Endothelial cell of umbilical vein (primary cell): ENCODE results near the gene RNF6. TPM values are rescaled to one million over a fixed set of nuclear protein-coding genes. Genes with fewer than 3 reads are reported as not detected.

Experiments
- BruUV-seq: library from RNA; stranded (reverse); fragments of 400-500 nt; replicated peaks from 2 replicates; lab custom pipeline; 2021; lab: Mats Ljungman, UMichigan
- CTCF ChIA-PET: fragments of 300-600, 350-600 bp; sonication (Branson Sonifier 250); formaldehyde crosslinking; loops from one replicate; lab custom pipeline; 2021; ENCODE audit warnings: antibody characterized with exemption, inconsistent platforms; lab: Charles Lee
- POLR2A ChIA-PET: fragments of 300-600, 350-600 bp; sonication (Branson Sonifier 250); formaldehyde crosslinking; loops from one replicate; lab custom pipeline; 2021; ENCODE audit warnings: antibody characterized with exemption, inconsistent platforms; lab: Charles Lee
- DNase-seq: peaks from one replicate; pipeline ENCODE4 v3.0.0-alpha.2; 2011; ENCODE audit warnings: low read depth, low spot score
- FAIRE-seq: peaks from 2 replicates; lab custom pipeline; 2011; peaks lifted over from hg19 to GRCh38; lab: Jason Lieb, UNC
- H2AFZ ChIP-seq: 2 replicates; pipeline ENCODE4 v1.6.0; 2012; ENCODE audit warnings: low read depth, low read length, control low read depth, inconsistent platforms
- H3K27ac ChIP-seq: 2 replicates; pipeline ENCODE4 v1.5.1; 2011; ENCODE audit warnings: low read depth, mild to moderate bottlenecking, control low read depth, low read length, moderate library complexity; ENCODE audit not compliant: insufficient read depth
- H3K27me3 ChIP-seq, 2 experiments: 2 replicates each; pipeline versions ENCODE4 v1.6.0 to v1.6.1; 2011; ENCODE audit warnings: low read length in 2 of 2, mixed read lengths in 1 of 2; ENCODE audit not compliant: control insufficient read depth in 2 of 2, insufficient read depth in 2 of 2
- H3K36me3 ChIP-seq, 2 experiments: 2 replicates in 1 of 2; 3 replicates in 1 of 2; pipeline ENCODE4 v1.5.1; 2011; ENCODE audit warnings: low read length in 2 of 2, mild to moderate bottlenecking in 1 of 2, moderate library complexity in 1 of 2; ENCODE audit not compliant: control insufficient read depth in 2 of 2, insufficient read depth in 2 of 2; ENCODE audit errors: extremely low read depth in 1 of 2
- H3K4me1 ChIP-seq: 3 replicates; pipeline ENCODE4 v1.5.1; 2011; ENCODE audit warnings: mild to moderate bottlenecking, low read length; ENCODE audit not compliant: control insufficient read depth, insufficient read depth; ENCODE audit errors: extremely low read depth
- H3K4me2 ChIP-seq: 2 replicates; pipeline ENCODE4 v1.6.1; 2011; ENCODE audit warnings: low read length, control low read depth, mixed read lengths; ENCODE audit not compliant: insufficient read depth
- H3K4me3 ChIP-seq, 3 experiments: fragments of 200-600 bp in 1 of 3; sonication (generic), shearing (Covaris generic) in 1 of 3; replicated peaks in 1 of 3; 2 replicates each; pipeline ENCODE4 v1.5.1; 2011 to 2016; ENCODE audit warnings: control low read depth in 3 of 3, low read length in 3 of 3, mild to moderate bottlenecking in 2 of 3, inconsistent platforms in 1 of 3, low read depth in 1 of 3, moderate library complexity in 1 of 3; ENCODE audit not compliant: insufficient read depth in 1 of 3
- H3K79me2 ChIP-seq: 2 replicates; pipeline ENCODE4 v1.6.0; 2012; ENCODE audit warnings: low read length, inconsistent platforms; ENCODE audit not compliant: control insufficient read depth, insufficient read depth
- H3K9ac ChIP-seq: replicated peaks from 2 replicates; pipeline ENCODE3; 2011; ENCODE audit warnings: low read length, control low read depth; ENCODE audit not compliant: insufficient read depth; ENCODE audit errors: extremely low read depth
- H3K9me1 ChIP-seq: replicated peaks from 3 replicates; pipeline ENCODE4 v1.6.0; 2011; ENCODE audit warnings: mild to moderate bottlenecking, low read length; ENCODE audit not compliant: control insufficient read depth, insufficient read depth; ENCODE audit errors: extremely low read depth
- H3K9me3 ChIP-seq: replicated peaks from 2 replicates; pipeline ENCODE4 v1.5.1; 2012; ENCODE audit warnings: low read length, inconsistent platforms; ENCODE audit not compliant: control insufficient read depth, insufficient read depth
- H4K20me1 ChIP-seq: replicated peaks from 2 replicates; pipeline ENCODE3; 2011; ENCODE audit warnings: mild to moderate bottlenecking, low read length; ENCODE audit not compliant: control insufficient read depth, insufficient read depth; ENCODE audit errors: extremely low read depth
- CTCF ChIP-seq, 2 donors: IDR thresholded peaks; 1 replicate in 1 of 2; 2 replicates in 1 of 2; pipeline ENCODE4 v1.5.1; 2011; ENCODE audit warnings: low read length in 2 of 2, mild to moderate bottlenecking in 2 of 2, moderate library complexity in 2 of 2, control low read depth in 1 of 2, inconsistent platforms in 1 of 2, low read depth in 1 of 2; ENCODE audit not compliant: insufficient read depth in 1 of 2; ENCODE audit errors: extremely low read depth in 1 of 2
- EZH2 ChIP-seq: IDR thresholded peaks from 2 replicates; pipeline ENCODE4 v1.6.1; 2012; ENCODE audit warnings: borderline replicate concordance, low read depth, mild to moderate bottlenecking, moderate library complexity, low read length, inconsistent platforms; ENCODE audit not compliant: severe bottlenecking
- FOS ChIP-seq: IDR thresholded peaks from 2 replicates; pipeline ENCODE4 v1.6.1; 2011; ENCODE audit warnings: mild to moderate bottlenecking, low read length, moderate library complexity, borderline replicate concordance; ENCODE audit not compliant: insufficient read depth
- GATA2 ChIP-seq: IDR thresholded peaks from 2 replicates; pipeline ENCODE4 v1.7.0; 2011; ENCODE audit warnings: low read depth, mild to moderate bottlenecking, moderate library complexity, mixed read lengths, low read length; ENCODE audit not compliant: insufficient read length, insufficient read depth
- JUN ChIP-seq: IDR thresholded peaks from 2 replicates; pipeline ENCODE4 v1.6.1; 2011; ENCODE audit warnings: borderline replicate concordance, low read depth; ENCODE audit not compliant: insufficient read length, insufficient read depth
- MYC ChIP-seq: IDR thresholded peaks from one replicate; pipeline ENCODE4 v1.6.1; 2011; ENCODE audit warnings: mild to moderate bottlenecking, low read depth, low read length
- POLR2A ChIP-seq: IDR thresholded peaks from 2 replicates; pipeline ENCODE4 v1.6.1; 2012; ENCODE audit warnings: low read depth, mild to moderate bottlenecking, control low read depth, low read length
- POLR2AphosphoS5 ChIP-seq: IDR thresholded peaks from 2 replicates; pipeline ENCODE4 v1.6.1; 2012; ENCODE audit warnings: low read depth, mild to moderate bottlenecking, control low read depth, low read length, moderate library complexity; ENCODE audit not compliant: insufficient read depth
- dilution Hi-C: fragments of 300-500 bp; cut with MboI; formaldehyde crosslinking; loops from one replicate; pipeline ENCODE4 v1.15.0; 2019; ENCODE audit warnings: low sequenced_read_pairs; ENCODE audit not compliant: extremely low pct_ligation_motif_present
- intact Hi-C: fragments of 100-400 bp; cut with micrococcal nuclease; formaldehyde crosslinking; loops from one replicate; pipeline ENCODE4 v1.10.0; 2022
- polyA plus RNA-seq, 4 experiments: library from polyadenylated mRNA; depleted of rRNA in 3 of 4; stranded (reverse) in 3 of 4; unstranded in 1 of 4; fragments of >200 nt; gene quantifications; 2 replicates each; pipeline versions ENCODE4 v1.2.1 to v1.2.3, GENCODE V29; 2011 to 2012; ENCODE audit warnings: missing spikeins in 1 of 4
- total RNA-seq: library from RNA; stranded (reverse); gene quantifications from 2 replicates; pipeline ENCODE4 v1.2.3, GENCODE V29; 2021
- TF ChIP-seq, protein P1 (sequence below): IDR thresholded peaks from 2 replicates; pipeline ENCODE4 v1.6.1; 2011; ENCODE audit not compliant: insufficient read depth, insufficient read length

RNF6 gene
- total and polyA plus RNA-seq, 2 donors (not counting 3 experiments of a cell fraction or from before 2014, with no cell fraction given), result 12.7 to 36.4 TPM

GRCh38 chr13:26213982-26214381 is 8.1 kb downstream of the RNF6 start:
- no peak for FAIRE-seq
- TF ChIP-seq FOS (no peak), MYC (no peak), EZH2 (no peak), CTCF (IDR thresholded peaks at IDR 0.05; ENCODE audit: extremely low read depth in 1 of 2, insufficient read depth in 1 of 2, low read depth in 1 of 2, low read length in 2 of 2) (no peak), POLR2AphosphoS5 (no peak), JUN (no peak), POLR2A (no peak), GATA2 (no peak)
- TF ChIP-seq, protein P1, sequence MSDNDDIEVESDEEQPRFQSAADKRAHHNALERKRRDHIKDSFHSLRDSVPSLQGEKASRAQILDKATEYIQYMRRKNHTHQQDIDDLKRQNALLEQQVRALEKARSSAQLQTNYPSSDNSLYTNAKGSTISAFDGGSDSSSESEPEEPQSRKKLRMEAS, result no peak
- Histone ChIP-seq H3K4me1 (no peaks in the 10 kb centered on the region), H3K36me3 (peaks cover 23 to 45% of the 10 kb centered on the region in 2 experiments), H3K4me2 (no peak overlapping the region), H3K9me3 (no peaks in the 10 kb centered on the region), H3K79me2 (no peaks in the 10 kb centered on the region), H3K9ac (no peak overlapping the region), H4K20me1 (no peaks in the 10 kb centered on the region), H3K4me3 (no peak overlapping the region), H2AFZ (no peak overlapping the region), H3K27me3 (no peaks in the 10 kb centered on the region), H3K9me1 (no peaks in the 10 kb centered on the region), H3K27ac (no peak overlapping the region)
- ChIA-PET CTCF (interaction anchor here (1.3 kb wide), 1 partner anchor 484 kb away, joined by 5 read pairs; no protein-coding TSS in a partner anchor), POLR2A (no interaction called here)
- no peak for DNase-seq
- dilution Hi-C loops (no loop called here), intact Hi-C loops (no loop called here)
- no TSS peak for BruUV-seq
